Activated T-cell treated with anti-CD3 and anti-CD28 coated beads, Interleukin-2, amount 50 U/mL, for 4 hours (primary cell): ENCODE measurements around the gene IFT81. TPM values are rescaled to one million over a fixed set of nuclear protein-coding genes. Genes with fewer than 3 reads are reported as not detected.
"Not testable (repeated sequence)": the region's sequence is repeated elsewhere in the genome, so short reads cannot be mapped to it uniquely, and the experiment has no call there.

ENCODE experiments used
- ATAC-seq, 2 donors: fragments of 200-7000 bp; cut with Tn5 transposase; one replicate each; pipeline ENCODE4 v1.10.0; 2021
- DNase-seq: peaks from one replicate; pipeline ENCODE4 v3.0.0-alpha.2; 2020
- H3K27me3 Mint-ChIP-seq: one replicate; pipeline ENCODE4 v1.8.0; 2021; ENCODE audit warnings: low read depth, mixed read lengths
- H3K36me3 Mint-ChIP-seq: one replicate; pipeline ENCODE4 v1.8.0; 2022; ENCODE audit warnings: mixed read lengths; ENCODE audit not compliant: insufficient read depth
- H3K4me1 Mint-ChIP-seq: one replicate; pipeline ENCODE4 v1.8.0; 2021; ENCODE audit warnings: low read depth, mixed read lengths
- H3K4me3 Mint-ChIP-seq: one replicate; pipeline ENCODE4 v1.8.0; 2021; ENCODE audit warnings: mild to moderate bottlenecking, moderate library complexity, mixed read lengths
- H3K9me3 Mint-ChIP-seq: one replicate; pipeline ENCODE4 v1.8.0; 2021; ENCODE audit warnings: mixed read lengths
- total RNA-seq, 3 donors: library from RNA; stranded (reverse); gene quantifications; one replicate each; pipeline ENCODE4 v1.2.1, GENCODE V29; 2021

Gene IFT81
- total RNA-seq, 3 donors from 2014 or later: 1.7 to 2.0 (median 1.7) TPM

GRCh38 chr12:110246636-110247339 is 122.6 kb downstream of the IFT81 start:
- H3K9me3 Mint-ChIP-seq: no peaks in the 10 kb centered on the region

GRCh38 chr12:110247340-110248095 is 123.4 kb downstream of the IFT81 start:
- Mint-ChIP-seq H3K27me3 (peaks cover 3% of the 10 kb centered on the region), H3K4me1 (no peaks in the 10 kb centered on the region), H3K36me3 (no peaks in the 10 kb centered on the region), H3K9me3 (no peaks in the 10 kb centered on the region), H3K4me3 (no peak overlapping the region)
- ATAC-seq: no peak
- DNase-seq: no peak

More at GRCh38 chr12:110246636-110247339, 122.6 kb downstream of the IFT81 start:
- Mint-ChIP-seq H3K4me1 (no peaks in the 10 kb centered on the region), H3K27me3 (peaks cover 3% of the 10 kb centered on the region), H3K36me3 (no peaks in the 10 kb centered on the region), H3K4me3 (no peak overlapping the region)
- DNase-seq (no peak), ATAC-seq (no peak)

- H3K4me3 Mint-ChIP-seq: no peak overlapping the region
- peaks cover 2% of the 10 kb centered on the region for H3K27me3 Mint-ChIP-seq
- no peaks in the 10 kb centered on the region for H3K4me1 Mint-ChIP-seq
- no peaks in the 10 kb centered on the region for H3K36me3 Mint-ChIP-seq
- no peak for ATAC-seq
- H3K9me3 Mint-ChIP-seq: no peaks in the 10 kb centered on the region
- no peak for DNase-seq
Observed at GRCh38 chr12:110248096-110248447, 123.9 kb downstream of the IFT81 start.

- H3K9me3 Mint-ChIP-seq: no peaks in the 10 kb centered on the region
- DNase-seq (no peak), ATAC-seq (no peak)
- H3K4me1 Mint-ChIP-seq: no peaks in the 10 kb centered on the region
- H3K27me3 Mint-ChIP-seq: no peaks in the 10 kb centered on the region
- H3K4me3 Mint-ChIP-seq: no peak overlapping the region
- H3K36me3 Mint-ChIP-seq: no peaks in the 10 kb centered on the region
Observed at GRCh38 chr12:110249105-110249504, 124.9 kb downstream of the IFT81 start.

GRCh38 chr12:110249716-110250225 is 125.6 kb downstream of the IFT81 start:
- Mint-ChIP-seq H3K36me3 (no peaks in the 10 kb centered on the region), H3K4me1 (no peaks in the 10 kb centered on the region)
- no peak for DNase-seq

GRCh38 chr12:110251381-110251780 is 127.2 kb downstream of the IFT81 start:
- Mint-ChIP-seq H3K36me3 (no peaks in the 10 kb centered on the region), H3K9me3 (no peaks in the 10 kb centered on the region), H3K4me3 (no peak overlapping the region), H3K27me3 (no peaks in the 10 kb centered on the region), H3K4me1 (no peaks in the 10 kb centered on the region)
- DNase-seq (no peak), ATAC-seq (no peak)

More at GRCh38 chr12:110249716-110250225, 125.6 kb downstream of the IFT81 start:
- Mint-ChIP-seq H3K9me3 (no peaks in the 10 kb centered on the region), H3K4me3 (no peak overlapping the region), H3K27me3 (no peaks in the 10 kb centered on the region)
- ATAC-seq: no peak

- no peak for DNase-seq
- H3K36me3 Mint-ChIP-seq: no peaks in the 10 kb centered on the region
- no peak overlapping the region for H3K4me3 Mint-ChIP-seq
- no peaks in the 10 kb centered on the region for H3K9me3 Mint-ChIP-seq
- H3K27me3 Mint-ChIP-seq: peaks cover 3% of the 10 kb centered on the region
- H3K4me1 Mint-ChIP-seq: no peaks in the 10 kb centered on the region
- ATAC-seq: no peak
Observed at GRCh38 chr12:110252716-110253115, 128.6 kb downstream of the IFT81 start.

GRCh38 chr12:110253176-110253575 is 129.0 kb downstream of the IFT81 start:
- Mint-ChIP-seq H3K9me3 (no peaks in the 10 kb centered on the region), H3K36me3 (no peaks in the 10 kb centered on the region), H3K4me3 (no peak overlapping the region), H3K4me1 (no peaks in the 10 kb centered on the region), H3K27me3 (peaks cover 4% of the 10 kb centered on the region)
- no peak for ATAC-seq
- DNase-seq: no peak

GRCh38 chr12:110254971-110255540 is 130.9 kb downstream of the IFT81 start:
- DNase-seq: no peak
- no peaks in the 10 kb centered on the region for H3K4me1 Mint-ChIP-seq
- peaks cover 4% of the 10 kb centered on the region for H3K27me3 Mint-ChIP-seq
- no peaks in the 10 kb centered on the region for H3K36me3 Mint-ChIP-seq
- no peak overlapping the region for H3K4me3 Mint-ChIP-seq
- no peak for ATAC-seq
- no peaks in the 10 kb centered on the region for H3K9me3 Mint-ChIP-seq

- not testable (repeated sequence) for ATAC-seq, H3K27me3 Mint-ChIP-seq, H3K4me3 Mint-ChIP-seq, H3K4me1 Mint-ChIP-seq, H3K9me3 Mint-ChIP-seq, DNase-seq, H3K36me3 Mint-ChIP-seq
Observed at GRCh38 chr12:110255890-110256456, 131.8 kb downstream of the IFT81 start.

GRCh38 chr12:110256780-110257431 is 132.7 kb downstream of the IFT81 start:
- no peak for DNase-seq
- H3K36me3 Mint-ChIP-seq: no peaks in the 10 kb centered on the region
- no peaks in the 10 kb centered on the region for H3K9me3 Mint-ChIP-seq
- no peak overlapping the region for H3K4me3 Mint-ChIP-seq
- peaks cover 4% of the 10 kb centered on the region for H3K27me3 Mint-ChIP-seq
- no peaks in the 10 kb centered on the region for H3K4me1 Mint-ChIP-seq
- ATAC-seq: no peak

GRCh38 chr12:110258466-110258865 is 134.3 kb downstream of the IFT81 start:
- no peak for ATAC-seq
- H3K4me3 Mint-ChIP-seq: no peak overlapping the region

GRCh38 chr12:110262442-110263388 is 138.6 kb downstream of the IFT81 start:
- H3K4me3 Mint-ChIP-seq: no peak overlapping the region
- peaks cover 1% of the 10 kb centered on the region for H3K27me3 Mint-ChIP-seq
- no peak for DNase-seq
- H3K4me1 Mint-ChIP-seq: no peaks in the 10 kb centered on the region
- no peaks in the 10 kb centered on the region for H3K9me3 Mint-ChIP-seq
- H3K36me3 Mint-ChIP-seq: no peaks in the 10 kb centered on the region
- ATAC-seq: no peak

More at GRCh38 chr12:110258466-110258865, 134.3 kb downstream of the IFT81 start:
- no peak for DNase-seq
- Mint-ChIP-seq H3K4me1 (no peaks in the 10 kb centered on the region), H3K36me3 (no peaks in the 10 kb centered on the region), H3K9me3 (no peaks in the 10 kb centered on the region), H3K27me3 (peaks cover 4% of the 10 kb centered on the region)
